ENCODE results near the gene APOBEC3A.

- TF ChIP-seq CTCF (IDR thresholded peaks at IDR 0.05) (no peak), EZH2 (IDR thresholded peaks at IDR 0.05; ENCODE audit: borderline replicate concordance, insufficient read depth, low read depth, low read length, poor library complexity, severe bottlenecking) (no peak)
These were observed 9.9 kb upstream of the APOBEC3A start for GRCh38 chr22:38947321-38948140.

Data from B cell (primary cell).